Measurements from ENCODE around the gene MLX. TPM values are rescaled to one million over a fixed set of nuclear protein-coding genes. Genes with fewer than 3 reads are reported as not detected.

MLX gene
- total and polyA plus RNA-seq, 10 of the 15 experiments (the other 5 are each of a cell fraction or from before 2014, with no cell fraction given) = 34.4 to 65.0 (median 44.4) TPM

DNA sequence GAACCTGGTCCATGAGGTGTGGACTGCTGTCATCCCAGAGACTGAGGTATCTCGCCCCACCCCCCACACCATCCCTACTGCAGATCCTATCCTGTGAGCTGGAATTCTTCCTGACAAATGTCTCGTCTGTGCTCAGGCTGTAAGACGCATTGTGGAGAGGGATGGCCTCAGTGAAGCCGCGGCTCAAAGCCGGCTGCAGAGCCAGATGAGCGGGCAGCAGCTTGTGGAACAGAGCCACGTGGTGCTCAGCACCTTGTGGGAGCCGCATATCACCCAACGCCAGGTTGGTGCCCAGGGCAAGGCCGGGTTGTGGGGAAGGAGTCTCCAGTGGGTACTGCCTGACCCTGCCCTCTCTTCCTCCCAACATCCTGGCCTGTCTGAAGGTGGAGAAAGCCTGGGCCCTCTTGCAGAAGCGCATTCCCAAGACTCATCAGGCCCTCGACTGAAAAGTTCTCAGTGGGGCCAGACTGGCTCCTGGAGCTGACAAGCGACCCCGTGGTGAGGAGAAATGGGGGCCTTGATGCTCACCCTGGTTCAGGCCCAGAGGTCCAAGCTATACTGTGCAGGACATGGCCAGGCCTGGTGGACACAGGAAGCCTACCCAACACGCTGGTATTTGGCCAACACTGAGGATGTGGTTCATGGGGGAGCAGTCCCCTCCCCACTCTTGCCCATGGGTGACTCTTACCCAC is 1.2 kb upstream of the MLX start:
- peaks cover 50% of the 10 kb centered on the region for H3K79me2 ChIP-seq (ENCODE audit: control insufficient read depth, insufficient read depth, low read length)
- no peak for DNase-seq (ENCODE audit: low read depth, low spot score)
- SMC1A ChIA-PET (ENCODE audit: uncharacterized antibody, unreplicated experiment) = interaction anchor here (1.2 kb wide), 1 partner anchor 44 kb away, joined by 3 read pairs; the partner anchor contains the start of genes RETREG3 and TUBG1
- ATAC-seq = no peak
- FAIRE-seq = no peak
- H2AFZ ChIP-seq (ENCODE audit: control insufficient read depth, low read depth, low read length) = no peak overlapping the region
- in situ Hi-C loops (cut with MboI) (no loop called here), intact Hi-C loops (cut with micrococcal nuclease; ENCODE audit: unreplicated experiment) (no loop called here)
- TF ChIP-seq, protein P1, sequence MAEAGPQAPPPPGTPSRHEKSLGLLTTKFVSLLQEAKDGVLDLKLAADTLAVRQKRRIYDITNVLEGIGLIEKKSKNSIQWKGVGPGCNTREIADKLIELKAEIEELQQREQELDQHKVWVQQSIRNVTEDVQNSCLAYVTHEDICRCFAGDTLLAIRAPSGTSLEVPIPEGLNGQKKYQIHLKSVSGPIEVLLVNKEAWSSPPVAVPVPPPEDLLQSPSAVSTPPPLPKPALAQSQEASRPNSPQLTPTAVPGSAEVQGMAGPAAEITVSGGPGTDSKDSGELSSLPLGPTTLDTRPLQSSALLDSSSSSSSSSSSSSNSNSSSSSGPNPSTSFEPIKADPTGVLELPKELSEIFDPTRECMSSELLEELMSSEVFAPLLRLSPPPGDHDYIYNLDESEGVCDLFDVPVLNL (IDR thresholded peaks at IDR 0.05; ENCODE audit: low read depth, low read length) = no peak
- TF ChIP-seq POLR2A (IDR thresholded peaks at IDR 0.05; ENCODE audit: low read depth, low read length) (0 out of 2 replicates have a peak, but pooled peaks have one; percentile 5), SUPT20H (IDR thresholded peaks at IDR 0.05; ENCODE audit: borderline replicate concordance, control insufficient read depth, low read depth, low read length) (no peak), SRF (IDR thresholded peaks at IDR 0.05; ENCODE audit: low read depth in 2 of 2, low read length in 2 of 2) (no peak), HDAC6 (IDR thresholded peaks at IDR 0.05; ENCODE audit: unreplicated experiment) (no peak), SIX5 (IDR thresholded peaks at IDR 0.05; ENCODE audit: low read depth, low read length, severe bottlenecking) (no peak)
- H3K4me1 ChIP-seq (ENCODE audit: control insufficient read depth, insufficient read depth, low read length) = peaks cover 24% of the 10 kb centered on the region
- no TSS peak for BruUV-seq (replicated peaks)
- CTCF ChIA-PET = interaction anchor here (1.4 to 2.4 kb wide), 5 partner anchors 11 to 115 kb away, joined by 4 to 23 read pairs (median 6); partner anchors contain the start of gene PSMC3IP
- H3K27me3 ChIP-seq (replicated peaks in 1 of 2; ENCODE audit: control insufficient read depth in 2 of 2, insufficient read depth in 2 of 2, low read length in 1 of 2) = no peaks in the 10 kb centered on the region
- RAD21 ChIA-PET (ENCODE audit: unreplicated experiment) = no interaction called here
- no peaks in the 10 kb centered on the region for H4K20me1 ChIP-seq (ENCODE audit: control insufficient read depth, insufficient read depth)
- H3K27ac ChIP-seq (ENCODE audit: control insufficient read depth, insufficient read depth) = no peak overlapping the region
- WGBS (ENCODE audit: insufficient coverage, insufficient replicate concordance, low lambda C conversion rate, missing lambda C conversion rate) = 92% methylated on average over 16 of the region's 16 CpGs
- POLR2A ChIA-PET = interaction anchor here (0.7 to 2.6 kb wide), 3 partner anchors 10 to 110 kb away, joined by 3 to 14 read pairs (median 4); partner anchors contain the start of genes PLEKHH3 and PSMC3IP
- no peak overlapping the region for H3K4me3 ChIP-seq
- H3K4me2 ChIP-seq (ENCODE audit: control insufficient read depth, insufficient read depth) = no peak overlapping the region
- no peaks in the 10 kb centered on the region for H3K9me3 ChIP-seq (replicated peaks; ENCODE audit: control insufficient read depth, insufficient read depth, low read length)
- peaks cover 23 to 29% of the 10 kb centered on the region in 2 experiments; a peak in 3 of 4 replicates for H3K36me3 ChIP-seq (ENCODE audit: control insufficient read depth in 2 of 2, insufficient read depth in 2 of 2, low read length in 1 of 2)
- H3K9ac ChIP-seq (ENCODE audit: control insufficient read depth, insufficient read depth, low read length) = no peak overlapping the region
